ENCODE measurements around the gene GP2.

Gene GP2

DNA sequence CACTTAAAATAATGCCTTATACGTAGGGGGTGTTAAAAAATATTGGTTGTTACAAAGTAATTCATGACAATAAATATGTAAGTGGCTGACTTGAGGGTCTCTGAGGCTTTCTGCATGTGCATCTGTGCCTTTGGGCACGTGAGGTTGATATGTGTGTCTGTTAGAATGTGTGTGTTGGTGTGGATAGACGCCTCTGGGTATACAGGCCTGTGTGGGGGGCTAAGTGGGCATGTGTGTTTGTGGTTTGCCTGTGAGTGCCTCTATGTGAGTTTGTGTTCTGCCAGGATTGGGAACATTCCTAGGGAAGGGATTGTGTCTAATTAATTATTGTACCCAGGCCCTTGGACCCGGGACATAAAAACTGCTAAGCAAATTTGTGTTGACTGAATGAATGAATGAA lies 19.0 kb downstream of the GP2 start:
- TF ChIP-seq EGR1 (IDR thresholded peaks at IDR 0.05) (no peak), FOXM1 (IDR thresholded peaks at IDR 0.05; ENCODE audit: borderline replicate concordance, low read depth) (no peak)

DNA sequence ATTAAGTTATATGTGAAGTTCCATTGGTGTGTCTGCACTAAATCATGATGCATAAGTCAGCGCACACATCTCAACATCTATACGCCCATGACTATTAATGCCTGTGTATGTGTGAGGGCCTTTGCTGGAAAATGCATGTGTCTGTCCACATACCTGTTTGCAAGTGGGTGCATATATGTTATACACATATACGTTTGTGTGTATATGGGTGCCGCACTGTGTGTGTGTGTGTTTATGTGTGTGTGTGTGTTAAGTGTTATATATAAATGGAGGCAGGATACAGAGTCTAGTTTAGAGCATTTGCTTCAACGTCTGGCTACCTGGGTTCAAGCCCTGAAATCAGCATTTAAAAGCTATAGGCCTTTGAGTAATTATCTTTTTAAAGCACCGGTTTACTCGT lies 19.5 kb downstream of the GP2 start:
- no peak for TF ChIP-seq NFIC (IDR thresholded peaks at IDR 0.05)
- no peak for TF ChIP-seq CREB1 (IDR thresholded peaks at IDR 0.05; ENCODE audit: low read depth)
- TF ChIP-seq RAD21 (IDR thresholded peaks at IDR 0.05; ENCODE audit: low read depth), result no peak
- no peak for TF ChIP-seq USF1 (IDR thresholded peaks at IDR 0.05)
- TF ChIP-seq TCF12 (IDR thresholded peaks at IDR 0.05; ENCODE audit: low read depth), result no peak
- no peak for TF ChIP-seq EGR1 (IDR thresholded peaks at IDR 0.05)
- TF ChIP-seq, protein P1, sequence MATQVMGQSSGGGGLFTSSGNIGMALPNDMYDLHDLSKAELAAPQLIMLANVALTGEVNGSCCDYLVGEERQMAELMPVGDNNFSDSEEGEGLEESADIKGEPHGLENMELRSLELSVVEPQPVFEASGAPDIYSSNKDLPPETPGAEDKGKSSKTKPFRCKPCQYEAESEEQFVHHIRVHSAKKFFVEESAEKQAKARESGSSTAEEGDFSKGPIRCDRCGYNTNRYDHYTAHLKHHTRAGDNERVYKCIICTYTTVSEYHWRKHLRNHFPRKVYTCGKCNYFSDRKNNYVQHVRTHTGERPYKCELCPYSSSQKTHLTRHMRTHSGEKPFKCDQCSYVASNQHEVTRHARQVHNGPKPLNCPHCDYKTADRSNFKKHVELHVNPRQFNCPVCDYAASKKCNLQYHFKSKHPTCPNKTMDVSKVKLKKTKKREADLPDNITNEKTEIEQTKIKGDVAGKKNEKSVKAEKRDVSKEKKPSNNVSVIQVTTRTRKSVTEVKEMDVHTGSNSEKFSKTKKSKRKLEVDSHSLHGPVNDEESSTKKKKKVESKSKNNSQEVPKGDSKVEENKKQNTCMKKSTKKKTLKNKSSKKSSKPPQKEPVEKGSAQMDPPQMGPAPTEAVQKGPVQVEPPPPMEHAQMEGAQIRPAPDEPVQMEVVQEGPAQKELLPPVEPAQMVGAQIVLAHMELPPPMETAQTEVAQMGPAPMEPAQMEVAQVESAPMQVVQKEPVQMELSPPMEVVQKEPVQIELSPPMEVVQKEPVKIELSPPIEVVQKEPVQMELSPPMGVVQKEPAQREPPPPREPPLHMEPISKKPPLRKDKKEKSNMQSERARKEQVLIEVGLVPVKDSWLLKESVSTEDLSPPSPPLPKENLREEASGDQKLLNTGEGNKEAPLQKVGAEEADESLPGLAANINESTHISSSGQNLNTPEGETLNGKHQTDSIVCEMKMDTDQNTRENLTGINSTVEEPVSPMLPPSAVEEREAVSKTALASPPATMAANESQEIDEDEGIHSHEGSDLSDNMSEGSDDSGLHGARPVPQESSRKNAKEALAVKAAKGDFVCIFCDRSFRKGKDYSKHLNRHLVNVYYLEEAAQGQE (IDR thresholded peaks at IDR 0.05; ENCODE audit: low read depth), result no peak
- no peak for TF ChIP-seq FOXM1 (IDR thresholded peaks at IDR 0.05; ENCODE audit: borderline replicate concordance, low read depth)
- TF ChIP-seq EP300 (IDR thresholded peaks at IDR 0.05; ENCODE audit: borderline replicate concordance), result no peak
- TF ChIP-seq, protein P2, sequence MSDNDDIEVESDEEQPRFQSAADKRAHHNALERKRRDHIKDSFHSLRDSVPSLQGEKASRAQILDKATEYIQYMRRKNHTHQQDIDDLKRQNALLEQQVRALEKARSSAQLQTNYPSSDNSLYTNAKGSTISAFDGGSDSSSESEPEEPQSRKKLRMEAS (IDR thresholded peaks at IDR 0.05), result no peak

DNA sequence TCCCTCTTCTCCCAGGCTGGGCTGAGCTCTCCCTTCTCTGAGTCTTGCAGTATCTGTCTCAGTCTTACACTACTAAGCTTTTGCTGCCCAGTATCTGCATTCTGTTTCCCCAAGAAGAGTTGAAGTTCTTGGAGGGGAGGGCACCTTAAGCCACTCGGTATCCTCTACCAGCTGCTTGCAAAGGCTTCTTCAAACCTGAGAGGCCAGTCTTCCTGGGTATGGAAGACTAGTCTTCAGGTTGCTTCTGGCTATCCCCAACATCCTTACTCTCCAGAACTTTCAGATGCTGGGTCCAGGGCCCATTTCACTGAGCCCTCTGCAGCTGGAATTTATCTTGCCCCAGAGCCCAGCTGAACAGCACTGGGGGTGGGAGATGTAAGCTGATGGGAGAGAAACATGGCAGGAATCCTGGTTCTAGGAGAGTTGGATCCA lies 20.1 kb downstream of the GP2 start:
- TF ChIP-seq USF1 (IDR thresholded peaks at IDR 0.05) (no peak), ZBTB7A (IDR thresholded peaks at IDR 0.05; ENCODE audit: low read depth) (no peak), EP300 (IDR thresholded peaks at IDR 0.05; ENCODE audit: borderline replicate concordance) (no peak), YY1 (IDR thresholded peaks at IDR 0.05; ENCODE audit: low read depth) (no peak), CREB1 (IDR thresholded peaks at IDR 0.05; ENCODE audit: low read depth) (no peak), TAF1 (IDR thresholded peaks at IDR 0.05; ENCODE audit: low read depth) (no peak), EGR1 (IDR thresholded peaks at IDR 0.05) (no peak), CEBPB (IDR thresholded peaks at IDR 0.05) (no peak), FOXM1 (IDR thresholded peaks at IDR 0.05; ENCODE audit: borderline replicate concordance, low read depth) (no peak), NFIC (IDR thresholded peaks at IDR 0.05) (no peak), RAD21 (IDR thresholded peaks at IDR 0.05; ENCODE audit: low read depth) (no peak), TEAD4 (IDR thresholded peaks at IDR 0.05) (no peak), TCF12 (IDR thresholded peaks at IDR 0.05; ENCODE audit: low read depth) (no peak)
- TF ChIP-seq, protein P2 (IDR thresholded peaks at IDR 0.05), result no peak
- TF ChIP-seq, protein P1 (IDR thresholded peaks at IDR 0.05; ENCODE audit: low read depth), result no peak

DNA sequence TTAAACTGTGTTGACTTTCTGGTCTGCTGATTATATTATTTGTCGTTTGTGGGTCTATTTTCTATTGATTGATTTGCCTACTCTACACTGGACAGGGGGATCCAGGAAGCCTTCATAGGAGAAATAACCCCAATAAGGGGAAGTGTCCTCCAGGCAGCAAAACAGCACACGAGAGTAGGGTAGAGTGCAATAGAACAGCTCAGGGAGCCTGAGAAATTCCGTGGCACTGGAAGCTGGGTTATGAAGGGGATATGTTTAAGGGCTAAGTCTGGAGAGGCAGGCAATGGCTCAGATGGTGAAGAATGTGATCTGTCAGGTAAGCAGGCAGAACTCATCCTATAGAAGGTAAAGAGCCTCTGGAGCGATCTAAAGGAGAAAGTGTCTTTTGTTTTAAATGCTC lies 20.9 kb downstream of the GP2 start:
- no peak for TF ChIP-seq TEAD4 (IDR thresholded peaks at IDR 0.05)
- no peak for TF ChIP-seq TCF12 (IDR thresholded peaks at IDR 0.05; ENCODE audit: low read depth)

DNA sequence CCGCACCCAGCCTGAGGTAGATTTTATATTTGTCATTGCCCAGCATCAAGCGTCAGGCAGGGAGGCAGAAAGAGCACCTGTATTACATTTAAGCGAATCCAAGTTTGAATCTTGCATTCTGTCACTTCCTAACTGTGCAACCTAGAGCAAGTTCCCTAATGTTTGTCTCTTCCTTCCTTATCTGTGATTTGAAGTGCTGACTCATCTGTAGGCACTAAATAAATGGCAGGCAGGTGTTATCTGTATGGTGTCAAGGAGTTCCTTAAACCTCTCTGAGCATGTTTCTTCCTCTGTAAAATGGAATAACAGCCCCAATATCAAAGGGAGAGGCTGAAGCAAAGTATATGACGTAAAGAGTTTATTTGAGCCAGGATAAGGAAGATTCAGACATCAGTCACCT lies 24.3 kb downstream of the GP2 start:
- TF ChIP-seq RAD21 (IDR thresholded peaks at IDR 0.05; ENCODE audit: low read depth), result no peak
- no peak for TF ChIP-seq TCF12 (IDR thresholded peaks at IDR 0.05; ENCODE audit: low read depth)
- no peak for TF ChIP-seq EP300 (IDR thresholded peaks at IDR 0.05; ENCODE audit: borderline replicate concordance)
- TF ChIP-seq, protein P2 (IDR thresholded peaks at IDR 0.05), result no peak
- TF ChIP-seq CREB1 (IDR thresholded peaks at IDR 0.05; ENCODE audit: low read depth), result no peak
- TF ChIP-seq YY1 (IDR thresholded peaks at IDR 0.05; ENCODE audit: low read depth), result no peak
- no peak for TF ChIP-seq FOXM1 (IDR thresholded peaks at IDR 0.05; ENCODE audit: borderline replicate concordance, low read depth)
- no peak for TF ChIP-seq USF1 (IDR thresholded peaks at IDR 0.05)
- no peak for TF ChIP-seq ZBTB7A (IDR thresholded peaks at IDR 0.05; ENCODE audit: low read depth)
- TF ChIP-seq TAF1 (IDR thresholded peaks at IDR 0.05; ENCODE audit: low read depth), result no peak
- TF ChIP-seq, protein P1 (IDR thresholded peaks at IDR 0.05; ENCODE audit: low read depth), result no peak
- TF ChIP-seq CEBPB (IDR thresholded peaks at IDR 0.05), result no peak
- no peak for TF ChIP-seq TEAD4 (IDR thresholded peaks at IDR 0.05)

Measured in Ishikawa (cell line).